HepG2 (cell line): Measurements from ENCODE around the gene ANKRD17. TPM values are rescaled to one million over a fixed set of nuclear protein-coding genes. Genes with fewer than 3 reads are reported as not detected.

ENCODE experiments used
- CENPBD1 ChIP-seq: sonication (generic); formaldehyde crosslinking; IDR thresholded peaks from 2 replicates; pipeline ENCODE4 v1.8.0; 2022; ENCODE audit warnings: missing genetic modification reagents, low read depth, mild to moderate bottlenecking, borderline replicate concordance
- ETS1 ChIP-seq: sonication (generic); formaldehyde crosslinking; IDR thresholded peaks from 2 replicates; pipeline ENCODE4 v1.4.0; 2020; ENCODE audit warnings: missing genetic modification reagents
- ETV5 ChIP-seq: IDR thresholded peaks from 2 replicates; pipeline ENCODE4 v1.6.1; 2018; ENCODE audit warnings: missing biosample characterization, missing genetic modification reagents, inconsistent platforms, borderline replicate concordance
- EZH2 ChIP-seq: conservative IDR thresholded peaks from 2 replicates; pipeline ENCODE4 v1.6.1; 2012; ENCODE audit warnings: mild to moderate bottlenecking, low read depth, low read length, moderate library complexity
- GABPA ChIP-seq, 2 experiments: IDR thresholded peaks; 2 replicates each; pipeline ENCODE4 v1.6.1; 2011 to 2016; ENCODE audit warnings: low read depth in 2 of 2, low read length in 1 of 2, missing biosample characterization in 1 of 2, missing genetic modification characterization in 1 of 2
- GABPB1 ChIP-seq: IDR thresholded peaks from 2 replicates; pipeline ENCODE4 v1.6.1; 2016; ENCODE audit warnings: mild to moderate bottlenecking, missing genetic modification reagents, moderate library complexity, missing compliant biosample characterization
- HNRNPUL1 ChIP-seq: fragments of 200-400 bp; formaldehyde crosslinking; IDR thresholded peaks from 2 replicates; pipeline ENCODE4 v1.6.1; 2017; ENCODE audit warnings: low read depth, mild to moderate bottlenecking, low read length, moderate library complexity
- KMT2B ChIP-seq: IDR thresholded peaks from 2 replicates; pipeline ENCODE4 v1.6.1; 2016; ENCODE audit warnings: missing genetic modification reagents, missing compliant biosample characterization
- MZF1 ChIP-seq: sonication (generic); formaldehyde crosslinking; IDR thresholded peaks from 2 replicates; pipeline ENCODE4 v1.8.1; 2023; ENCODE audit warnings: mild to moderate bottlenecking, missing genetic modification reagents, borderline replicate concordance
- NFRKB ChIP-seq: fragments of 450-650 bp; IDR thresholded peaks from 2 replicates; pipeline ENCODE4 v1.6.1; 2017
- NR2F2 ChIP-seq: IDR thresholded peaks from 2 replicates; pipeline ENCODE4 v1.6.1; 2012; ENCODE audit warnings: low read depth, inconsistent platforms, borderline replicate concordance
- PRDM10 ChIP-seq: sonication (generic); formaldehyde crosslinking; IDR thresholded peaks from 2 replicates; pipeline ENCODE4 v1.4.0; 2020; ENCODE audit warnings: low read depth, missing genetic modification reagents
- REST ChIP-seq, 2 experiments: IDR thresholded peaks; 2 replicates each; pipeline ENCODE4 v1.6.1; 2011 to 2012; ENCODE audit warnings: low read length in 2 of 2, borderline replicate concordance in 1 of 2, low read depth in 1 of 2, mild to moderate bottlenecking in 1 of 2, moderate library complexity in 1 of 2
- TMF1 ChIP-seq: sonication (generic); formaldehyde crosslinking; IDR thresholded peaks from 2 replicates; pipeline ENCODE4 v1.8.1; 2022; ENCODE audit warnings: low read depth, missing genetic modification reagents
- ZBTB20 ChIP-seq: sonication (generic); formaldehyde crosslinking; IDR thresholded peaks from 2 replicates; pipeline ENCODE4 v1.8.1; 2023; ENCODE audit warnings: missing genetic modification reagents, low read depth, mild to moderate bottlenecking, borderline replicate concordance
- ZFP36L1 ChIP-seq: sonication (generic); formaldehyde crosslinking; IDR thresholded peaks from 2 replicates; pipeline ENCODE4 v1.8.0; 2022; ENCODE audit warnings: mild to moderate bottlenecking, missing genetic modification reagents, moderate library complexity
- ZNF274 ChIP-seq: sonication (generic); formaldehyde crosslinking; IDR thresholded peaks from 2 replicates; pipeline ENCODE4 v1.5.1; 2020; ENCODE audit warnings: mild to moderate bottlenecking, missing genetic modification reagents
- ZNF33A ChIP-seq: sonication (generic); formaldehyde crosslinking; IDR thresholded peaks from 2 replicates; pipeline ENCODE4 v1.5.1; 2020; ENCODE audit warnings: missing genetic modification reagents, mild to moderate bottlenecking, moderate library complexity, borderline replicate concordance
- ZNF644 ChIP-seq: IDR thresholded peaks from 2 replicates; pipeline ENCODE4 v1.6.1; 2016; ENCODE audit warnings: low read depth
- ZNF766 ChIP-seq: sonication (generic); formaldehyde crosslinking; IDR thresholded peaks from 2 replicates; pipeline ENCODE4 v1.5.0; 2020; ENCODE audit warnings: missing genetic modification reagents, borderline replicate concordance
- ZSCAN12 ChIP-seq: sonication (generic); formaldehyde crosslinking; IDR thresholded peaks from 2 replicates; pipeline ENCODE4 v1.9.0; 2021; ENCODE audit warnings: mild to moderate bottlenecking, missing genetic modification reagents
- polyA plus RNA-seq, 8 experiments: library from polyadenylated mRNA; depleted of rRNA in 3 of 8; stranded (reverse) in 7 of 8; unstranded in 1 of 8; fragments of >200 nt; fragmentation: Illumina TruSeq in 4 of 8; extraction: Trizol in 4 of 8; gene quantifications; 2 replicates each; pipeline versions ENCODE4 v1.2.1 to v1.2.3, GENCODE V29; 2011 to 2016; ENCODE audit warnings: low read depth in 4 of 8, missing spikeins in 1 of 8, mixed read lengths in 1 of 8; ENCODE audit not compliant: insufficient read depth in 1 of 8
- total RNA-seq, 5 experiments: library from RNA; depleted of rRNA; stranded (reverse); fragments of >200 nt; fragmentation: Illumina TruSeq; extraction: Trizol; gene quantifications; 2 replicates each; pipeline ENCODE4 v1.2.3, GENCODE V29; 2016; ENCODE audit warnings: low read depth in 1 of 5

ANKRD17 gene
- total and polyA plus RNA-seq, 2 of the 13 experiments (the other 11 are each of a cell fraction or from before 2014, with no cell fraction given) = 55.7 to 61.1 TPM

- TF ChIP-seq ZNF766 (CRISPR knock-in tag) (no peak), PRDM10 (peak; percentile 99), ZNF644 (CRISPR knock-in tag) (no peak), GABPA (IDR thresholded peaks at IDR 0.05; ENCODE audit: low read depth, low read length) (no peak), GABPA (CRISPR knock-in tag; IDR thresholded peaks at IDR 0.05; ENCODE audit: low read depth) (peak; percentile 87), ZFP36L1 (CRISPR knock-in tag) (no peak), HNRNPUL1 (no peak), ETS1 (CRISPR knock-in tag) (no peak), ETV5 (CRISPR knock-in tag) (peak; percentile 36; the same call in 1 of the 2 replicates), ZBTB20 (CRISPR knock-in tag) (no peak), NFRKB (no peak), NR2F2 (no peak), TMF1 (CRISPR knock-in tag) (no peak), CENPBD1 (CRISPR knock-in tag) (no peak), ZSCAN12 (CRISPR knock-in tag) (no peak), ZNF33A (CRISPR knock-in tag) (no peak), GABPB1 (CRISPR knock-in tag) (peak; percentile 40; the same call in 1 of the 2 replicates), KMT2B (CRISPR knock-in tag) (no peak; the same call in 1 of the 2 replicates), REST (IDR thresholded peaks at IDR 0.05; ENCODE audit: borderline replicate concordance in 1 of 2, low read depth in 1 of 2, low read length in 2 of 2) (no peak), MZF1 (CRISPR knock-in tag) (no peak), ZNF274 (no peak), EZH2 (no peak)
Measured at GRCh38 chr4:73222466-73223257, 35.9 kb downstream of the ANKRD17 start (continued).
